HepG2 (cell line): ENCODE results near the gene KCTD15. TPM values are rescaled to one million over a fixed set of nuclear protein-coding genes. Genes with fewer than 3 reads are reported as not detected.

ENCODE experiments used
- ATAC-seq: fragments of 200-7000 bp; cut with Tn5 transposase; 3 replicates; pipeline ENCODE4 v1.9.1; 2020; ENCODE audit warnings: mild to moderate bottlenecking, moderate library complexity
- BruUV-seq: library from RNA; stranded (reverse); fragments of 400-500 nt; replicated peaks from 2 replicates; lab custom pipeline; 2021; lab: Mats Ljungman, UMichigan
- CTCF ChIA-PET: fragments of 300-600 bp; formaldehyde crosslinking; extraction: SDS; loops from one replicate; lab custom pipeline; 2021; ENCODE audit warnings: low total read pairs, inconsistent platforms, low intra/inter-chr PET ratio; lab: Yijun Ruan, JAX
- POLR2A ChIA-PET: fragments of 350-600 bp; sonication (Branson Sonifier 250); formaldehyde crosslinking; loops from one replicate; lab custom pipeline; 2020; ENCODE audit warnings: antibody characterized with exemption, inconsistent platforms; lab: Yijun Ruan, JAX
- DNase-seq: peaks from one replicate; pipeline ENCODE4 v3.0.0-alpha.2; 2015; ENCODE audit warnings: low spot score
- FAIRE-seq: peaks from 3 replicates; lab custom pipeline; 2011; peaks lifted over from hg19 to GRCh38; lab: Jason Lieb, UNC
- H2AFZ ChIP-seq: one replicate; pipeline ENCODE4 v1.6.1; 2011; ENCODE audit warnings: low read length, inconsistent platforms
- H3K27ac ChIP-seq: fragments of 300-600 bp; 3 replicates; pipeline ENCODE4 v1.8.0; 2011; ENCODE audit warnings: mixed run types, mild to moderate bottlenecking, mixed read lengths, low read length, inconsistent platforms; ENCODE audit not compliant: insufficient read depth; ENCODE audit errors: extremely low read length
- H3K27me3 ChIP-seq, 2 experiments: fragments of 200-600 bp in 1 of 2; 2 replicates in 1 of 2; 3 replicates in 1 of 2; pipeline versions ENCODE4 v1.6.0 to v1.8.0; 2011; ENCODE audit warnings: low read length in 2 of 2, mild to moderate bottlenecking in 2 of 2, moderate library complexity in 2 of 2, inconsistent platforms in 1 of 2; ENCODE audit not compliant: insufficient read depth in 2 of 2, control insufficient read depth in 1 of 2
- H3K36me3 ChIP-seq, 2 experiments: fragments of 200-600 bp in 1 of 2; replicated peaks in 1 of 2; 2 replicates in 1 of 2; 3 replicates in 1 of 2; pipeline versions ENCODE4 v1.5.1 to v1.8.0; 2011; ENCODE audit warnings: low read length in 2 of 2, inconsistent platforms in 1 of 2; ENCODE audit not compliant: insufficient read depth in 2 of 2, control insufficient read depth in 1 of 2
- H3K4me1 ChIP-seq: 2 replicates; pipeline ENCODE4 v1.5.1; 2012; ENCODE audit warnings: low read length, inconsistent platforms; ENCODE audit not compliant: insufficient read depth
- H3K4me2 ChIP-seq: 2 replicates; pipeline ENCODE4 v1.6.0; 2011; ENCODE audit warnings: low read depth, low read length, inconsistent platforms
- H3K4me3 ChIP-seq, 3 experiments: fragments of 200-600 bp in 1 of 3; sonication (generic), shearing (Covaris generic) in 1 of 3; replicated peaks in 1 of 3; 2 replicates each; pipeline ENCODE4 v1.5.1; 2011 to 2016; ENCODE audit warnings: low read length in 3 of 3, inconsistent platforms in 2 of 3, low read depth in 2 of 3, mild to moderate bottlenecking in 2 of 3, control low read depth in 1 of 3, mixed read lengths in 1 of 3; ENCODE audit not compliant: insufficient read depth in 1 of 3
- H3K79me2 ChIP-seq: one replicate; pipeline ENCODE4 v1.6.1; 2011; ENCODE audit warnings: low read length, inconsistent platforms; ENCODE audit not compliant: insufficient read depth
- H3K9ac ChIP-seq: 2 replicates; pipeline ENCODE4 v1.6.0; 2011; ENCODE audit warnings: mild to moderate bottlenecking, low read depth, low read length, inconsistent platforms; ENCODE audit not compliant: insufficient read depth
- H3K9me3 ChIP-seq: 2 replicates; pipeline ENCODE4 v1.5.1; 2012; ENCODE audit warnings: mild to moderate bottlenecking, low read length
- H4K20me1 ChIP-seq: 2 replicates; pipeline ENCODE4 v1.6.0; 2011; ENCODE audit warnings: inconsistent platforms, mild to moderate bottlenecking, low read length, moderate library complexity; ENCODE audit not compliant: insufficient read depth
- ISX ChIP-seq: sonication (generic); formaldehyde crosslinking; conservative IDR thresholded peaks from 2 replicates; pipeline ENCODE4 v1.5.0; 2020; ENCODE audit warnings: missing genetic modification reagents
- MAF1 ChIP-seq: sonication (generic); formaldehyde crosslinking; IDR thresholded peaks from 2 replicates; pipeline ENCODE4 v1.5.0; 2020; ENCODE audit warnings: missing genetic modification reagents, borderline replicate concordance
- MEIS2 ChIP-seq: sonication (generic); formaldehyde crosslinking; IDR thresholded peaks from 2 replicates; pipeline ENCODE4 v1.9.0; 2021; ENCODE audit warnings: mild to moderate bottlenecking, missing genetic modification reagents
- ZFP36 ChIP-seq: fragments of 150-350 bp; IDR thresholded peaks from 2 replicates; pipeline ENCODE4 v1.6.1; 2018; ENCODE audit warnings: borderline replicate concordance, low read length, low read depth; ENCODE audit not compliant: partially characterized antibody
- ZNF251 ChIP-seq: sonication (generic); formaldehyde crosslinking; IDR thresholded peaks from 2 replicates; pipeline ENCODE4 v1.9.0; 2021; ENCODE audit warnings: mild to moderate bottlenecking, missing genetic modification reagents
- ZNF256 ChIP-seq: sonication (generic); formaldehyde crosslinking; conservative IDR thresholded peaks from 2 replicates; pipeline ENCODE4 v1.4.0; 2020; ENCODE audit warnings: missing genetic modification reagents
- ZNF30 ChIP-seq: sonication (generic); formaldehyde crosslinking; IDR thresholded peaks from 2 replicates; pipeline ENCODE4 v1.5.0; 2020; ENCODE audit warnings: mild to moderate bottlenecking, missing genetic modification reagents
- WGBS: methylation state at CpG from one replicate; pipeline ENCODE4 v1.1.6; 2017; ENCODE audit warnings: low lambda C conversion rate; 5-methylcytosine and 5-hydroxymethylcytosine counted together
- in situ Hi-C: cut with HindIII; loops from 2 replicates; pipeline ENCODE4 v1.10.0; 2017; ENCODE audit warnings: low pct_unique_long_range_greater_than_20kb; ENCODE audit not compliant: extremely low pct_ligation_motif_present
- intact Hi-C: fragments of 100-400 bp; cut with micrococcal nuclease; formaldehyde crosslinking; loops from one replicate; pipeline ENCODE4 v1.10.0; 2022; ENCODE audit not compliant: unreplicated experiment
- polyA plus RNA-seq, 8 experiments: library from polyadenylated mRNA; depleted of rRNA in 3 of 8; stranded (reverse) in 7 of 8; unstranded in 1 of 8; fragments of >200 nt; fragmentation: Illumina TruSeq in 4 of 8; extraction: Trizol in 4 of 8; gene quantifications; 2 replicates each; pipeline versions ENCODE4 v1.2.1 to v1.2.3, GENCODE V29; 2011 to 2016; ENCODE audit warnings: low read depth in 4 of 8, missing spikeins in 1 of 8, mixed read lengths in 1 of 8; ENCODE audit not compliant: insufficient read depth in 1 of 8
- total RNA-seq, 5 experiments: library from RNA; depleted of rRNA; stranded (reverse); fragments of >200 nt; fragmentation: Illumina TruSeq; extraction: Trizol; gene quantifications; 2 replicates each; pipeline ENCODE4 v1.2.3, GENCODE V29; 2016; ENCODE audit warnings: low read depth in 1 of 5
- TF ChIP-seq, protein P1 (sequence below): sonication (generic); formaldehyde crosslinking; IDR thresholded peaks from 2 replicates; pipeline ENCODE4 v1.5.0; 2020; ENCODE audit warnings: mild to moderate bottlenecking, missing genetic modification reagents, moderate library complexity
- TF ChIP-seq, protein P2 (sequence below): sonication (generic); formaldehyde crosslinking; IDR thresholded peaks from 2 replicates; pipeline ENCODE4 v1.5.0; 2020; ENCODE audit warnings: missing genetic modification reagents
- TF ChIP-seq, protein P3 (sequence below): fragments of 450-650 bp; IDR thresholded peaks from 2 replicates; pipeline ENCODE4 v1.6.1; 2017; ENCODE audit warnings: mild to moderate bottlenecking
- TF ChIP-seq, protein P4 (sequence below): sonication (generic); formaldehyde crosslinking; IDR thresholded peaks from 2 replicates; pipeline ENCODE4 v1.8.0; 2022; ENCODE audit warnings: missing genetic modification reagents, mild to moderate bottlenecking, inconsistent platforms, borderline replicate concordance

The KCTD15 gene
- total and polyA plus RNA-seq, 2 of the 13 experiments (the other 11 are each of a cell fraction or from before 2014, with no cell fraction given), result 13.2 to 16.7 TPM

DNA sequence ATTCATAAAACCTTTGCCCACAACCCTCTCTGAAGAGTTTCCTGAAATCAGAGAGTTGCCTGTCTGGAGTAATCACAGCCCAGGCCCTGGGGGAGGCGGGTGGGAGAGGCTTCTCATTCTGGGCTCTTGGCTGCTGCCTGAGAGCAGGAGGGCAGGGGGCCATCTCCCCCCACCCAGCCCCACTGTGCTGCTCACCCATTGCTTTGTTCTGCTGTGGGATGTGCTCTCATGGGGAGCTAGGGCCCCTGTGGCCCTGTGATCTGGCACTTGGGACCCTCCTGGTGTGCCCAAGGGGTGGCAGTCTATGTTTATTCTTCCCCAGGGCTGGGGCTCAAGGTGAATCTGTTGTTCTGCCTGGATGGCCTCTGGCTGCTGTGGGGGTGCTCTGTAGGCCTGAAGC is 6.1 kb downstream of the KCTD15 start:
- intact Hi-C loops (no loop called here), in situ Hi-C loops (no loop called here)
- Histone ChIP-seq H2AFZ (no peak overlapping the region), H3K9ac (no peak overlapping the region), H3K9me3 (no peaks in the 10 kb centered on the region), H4K20me1 (no peaks in the 10 kb centered on the region), H3K4me1 (peaks cover 33% of the 10 kb centered on the region), H3K36me3 (peaks cover 6 to 51% of the 10 kb centered on the region in 2 experiments), H3K27me3 (no peaks in the 10 kb centered on the region), H3K79me2 (peaks cover 18% of the 10 kb centered on the region), H3K4me3 (no peak overlapping the region), H3K4me2 (no peak overlapping the region), H3K27ac (peak overlapping the region; percentile 18)
- FAIRE-seq (no peak), ATAC-seq (no peak), DNase-seq (no peak)
- WGBS, result 100% methylated on average over 1 of the region's 1 CpG
- no TSS peak for BruUV-seq
- POLR2A ChIA-PET, result no interaction called here
- CTCF ChIA-PET, result no interaction called here
- TF ChIP-seq, protein P1, sequence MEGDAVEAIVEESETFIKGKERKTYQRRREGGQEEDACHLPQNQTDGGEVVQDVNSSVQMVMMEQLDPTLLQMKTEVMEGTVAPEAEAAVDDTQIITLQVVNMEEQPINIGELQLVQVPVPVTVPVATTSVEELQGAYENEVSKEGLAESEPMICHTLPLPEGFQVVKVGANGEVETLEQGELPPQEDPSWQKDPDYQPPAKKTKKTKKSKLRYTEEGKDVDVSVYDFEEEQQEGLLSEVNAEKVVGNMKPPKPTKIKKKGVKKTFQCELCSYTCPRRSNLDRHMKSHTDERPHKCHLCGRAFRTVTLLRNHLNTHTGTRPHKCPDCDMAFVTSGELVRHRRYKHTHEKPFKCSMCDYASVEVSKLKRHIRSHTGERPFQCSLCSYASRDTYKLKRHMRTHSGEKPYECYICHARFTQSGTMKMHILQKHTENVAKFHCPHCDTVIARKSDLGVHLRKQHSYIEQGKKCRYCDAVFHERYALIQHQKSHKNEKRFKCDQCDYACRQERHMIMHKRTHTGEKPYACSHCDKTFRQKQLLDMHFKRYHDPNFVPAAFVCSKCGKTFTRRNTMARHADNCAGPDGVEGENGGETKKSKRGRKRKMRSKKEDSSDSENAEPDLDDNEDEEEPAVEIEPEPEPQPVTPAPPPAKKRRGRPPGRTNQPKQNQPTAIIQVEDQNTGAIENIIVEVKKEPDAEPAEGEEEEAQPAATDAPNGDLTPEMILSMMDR, result 0 out of 2 replicates have a peak, but pooled peaks have one; percentile 21
- no peak for TF ChIP-seq ZFP36
- TF ChIP-seq, protein P2, sequence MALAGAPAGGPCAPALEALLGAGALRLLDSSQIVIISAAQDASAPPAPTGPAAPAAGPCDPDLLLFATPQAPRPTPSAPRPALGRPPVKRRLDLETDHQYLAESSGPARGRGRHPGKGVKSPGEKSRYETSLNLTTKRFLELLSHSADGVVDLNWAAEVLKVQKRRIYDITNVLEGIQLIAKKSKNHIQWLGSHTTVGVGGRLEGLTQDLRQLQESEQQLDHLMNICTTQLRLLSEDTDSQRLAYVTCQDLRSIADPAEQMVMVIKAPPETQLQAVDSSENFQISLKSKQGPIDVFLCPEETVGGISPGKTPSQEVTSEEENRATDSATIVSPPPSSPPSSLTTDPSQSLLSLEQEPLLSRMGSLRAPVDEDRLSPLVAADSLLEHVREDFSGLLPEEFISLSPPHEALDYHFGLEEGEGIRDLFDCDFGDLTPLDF (CRISPR knock-in tag), result no peak

DNA sequence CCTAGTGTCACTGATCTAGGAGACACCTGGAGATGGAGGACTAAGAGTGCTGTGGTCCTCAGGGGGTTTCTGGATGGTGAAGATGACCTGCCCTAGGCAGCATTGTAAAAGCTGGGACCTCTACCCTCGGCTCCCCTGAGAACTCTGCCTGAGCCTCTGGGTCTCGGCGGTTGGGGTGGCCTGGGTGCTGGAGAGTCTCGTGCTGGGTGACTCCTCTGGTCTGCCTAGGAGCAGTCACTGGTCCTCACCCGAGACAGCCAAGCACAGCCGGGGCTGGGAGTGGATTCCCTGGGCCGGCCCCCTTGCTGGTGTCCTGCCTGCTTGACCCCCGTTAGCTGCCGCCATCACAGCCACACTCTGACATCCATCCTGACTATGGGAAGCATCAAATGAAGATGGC is 6.7 kb downstream of the KCTD15 start:
- peaks cover 33% of the 10 kb centered on the region for H3K4me1 ChIP-seq
- in situ Hi-C loops (no loop called here), intact Hi-C loops (no loop called here)
- no peak overlapping the region for H2AFZ ChIP-seq
- ChIA-PET CTCF (no interaction called here), POLR2A (interaction anchor here (1.5 kb wide), 1 partner anchor 368 kb away, joined by 3 read pairs; no protein-coding TSS in a partner anchor)
- 92% methylated on average over 5 of the region's 9 CpGs for WGBS
- BruUV-seq, result no TSS peak
- no peak overlapping the region for H3K4me2 ChIP-seq
- H3K79me2 ChIP-seq, result peaks cover 18% of the 10 kb centered on the region
- H3K9ac ChIP-seq, result no peak overlapping the region
- DNase-seq, result no peak
- peak overlapping the region; percentile 86 for H3K27ac ChIP-seq
- no peaks in the 10 kb centered on the region for H3K27me3 ChIP-seq
- ATAC-seq, result no peak
- no peaks in the 10 kb centered on the region for H4K20me1 ChIP-seq
- H3K9me3 ChIP-seq, result no peaks in the 10 kb centered on the region
- no peak for FAIRE-seq
- no peak overlapping the region for H3K4me3 ChIP-seq
- H3K36me3 ChIP-seq, result peaks cover 7 to 53% of the 10 kb centered on the region in 2 experiments
- no peak for TF ChIP-seq ZNF256
- TF ChIP-seq ZNF251, result no peak
- TF ChIP-seq, protein P3, sequence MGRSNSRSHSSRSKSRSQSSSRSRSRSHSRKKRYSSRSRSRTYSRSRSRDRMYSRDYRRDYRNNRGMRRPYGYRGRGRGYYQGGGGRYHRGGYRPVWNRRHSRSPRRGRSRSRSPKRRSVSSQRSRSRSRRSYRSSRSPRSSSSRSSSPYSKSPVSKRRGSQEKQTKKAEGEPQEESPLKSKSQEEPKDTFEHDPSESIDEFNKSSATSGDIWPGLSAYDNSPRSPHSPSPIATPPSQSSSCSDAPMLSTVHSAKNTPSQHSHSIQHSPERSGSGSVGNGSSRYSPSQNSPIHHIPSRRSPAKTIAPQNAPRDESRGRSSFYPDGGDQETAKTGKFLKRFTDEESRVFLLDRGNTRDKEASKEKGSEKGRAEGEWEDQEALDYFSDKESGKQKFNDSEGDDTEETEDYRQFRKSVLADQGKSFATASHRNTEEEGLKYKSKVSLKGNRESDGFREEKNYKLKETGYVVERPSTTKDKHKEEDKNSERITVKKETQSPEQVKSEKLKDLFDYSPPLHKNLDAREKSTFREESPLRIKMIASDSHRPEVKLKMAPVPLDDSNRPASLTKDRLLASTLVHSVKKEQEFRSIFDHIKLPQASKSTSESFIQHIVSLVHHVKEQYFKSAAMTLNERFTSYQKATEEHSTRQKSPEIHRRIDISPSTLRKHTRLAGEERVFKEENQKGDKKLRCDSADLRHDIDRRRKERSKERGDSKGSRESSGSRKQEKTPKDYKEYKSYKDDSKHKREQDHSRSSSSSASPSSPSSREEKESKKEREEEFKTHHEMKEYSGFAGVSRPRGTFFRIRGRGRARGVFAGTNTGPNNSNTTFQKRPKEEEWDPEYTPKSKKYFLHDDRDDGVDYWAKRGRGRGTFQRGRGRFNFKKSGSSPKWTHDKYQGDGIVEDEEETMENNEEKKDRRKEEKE, result no peak
- TF ChIP-seq ISX (CRISPR knock-in tag), result no peak
- no peak for TF ChIP-seq ZNF30 (CRISPR knock-in tag)
- TF ChIP-seq MAF1, result no peak
- no peak for TF ChIP-seq MEIS2 (CRISPR knock-in tag)
- TF ChIP-seq, protein P4, sequence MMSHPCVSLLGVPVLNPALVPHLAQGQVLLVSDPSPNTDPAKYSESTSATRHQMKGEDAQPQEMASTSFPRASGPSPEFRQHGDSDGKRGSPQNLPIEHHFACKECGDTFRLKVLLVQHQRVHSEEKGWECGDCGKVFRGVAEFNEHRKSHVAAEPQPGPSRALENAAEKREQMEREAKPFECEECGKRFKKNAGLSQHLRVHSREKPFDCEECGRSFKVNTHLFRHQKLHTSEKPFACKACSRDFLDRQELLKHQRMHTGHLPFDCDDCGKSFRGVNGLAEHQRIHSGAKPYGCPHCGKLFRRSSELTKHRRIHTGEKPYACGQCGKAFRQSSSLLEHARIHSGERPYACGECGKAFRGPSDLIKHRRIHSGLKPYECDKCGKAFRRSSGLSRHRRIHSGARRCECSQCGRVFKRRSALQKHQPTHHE (CRISPR knock-in tag), result no peak
